Activated naive CD8-positive, alpha-beta T cell treated with anti-CD3 and anti-CD28 coated beads for 36 hours (primary cell): Measurements from ENCODE around the gene COL4A3. TPM values are rescaled to one million over a fixed set of nuclear protein-coding genes. Genes with fewer than 3 reads are reported as not detected.

ENCODE experiments used
- DNase-seq: peaks from one replicate; pipeline ENCODE4 v3.0.0; 2021
- H3K27ac Mint-ChIP-seq: one replicate; pipeline ENCODE4 v1.8.0; 2022; ENCODE audit warnings: mild to moderate bottlenecking, moderate library complexity, mixed read lengths
- H3K27me3 Mint-ChIP-seq: one replicate; pipeline ENCODE4 v1.8.0; 2022; ENCODE audit warnings: mild to moderate bottlenecking, mixed read lengths
- H3K36me3 Mint-ChIP-seq: one replicate; pipeline ENCODE4 v1.8.0; 2021; ENCODE audit warnings: mild to moderate bottlenecking, mixed read lengths
- H3K4me1 Mint-ChIP-seq: one replicate; pipeline ENCODE4 v1.8.0; 2021; ENCODE audit warnings: mixed read lengths
- H3K4me3 Mint-ChIP-seq: one replicate; pipeline ENCODE4 v1.8.0; 2022; ENCODE audit warnings: mild to moderate bottlenecking, moderate library complexity, mixed read lengths
- H3K9me3 Mint-ChIP-seq: one replicate; pipeline ENCODE4 v1.8.0; 2022; ENCODE audit warnings: mixed read lengths
- total RNA-seq, 2 experiments: library from RNA; stranded (reverse); gene quantifications; one replicate each; pipeline ENCODE4 v1.2.3, GENCODE V29; 2021

The COL4A3 gene
- total RNA-seq, 2 experiments from 2014 or later = not detected

DNA sequence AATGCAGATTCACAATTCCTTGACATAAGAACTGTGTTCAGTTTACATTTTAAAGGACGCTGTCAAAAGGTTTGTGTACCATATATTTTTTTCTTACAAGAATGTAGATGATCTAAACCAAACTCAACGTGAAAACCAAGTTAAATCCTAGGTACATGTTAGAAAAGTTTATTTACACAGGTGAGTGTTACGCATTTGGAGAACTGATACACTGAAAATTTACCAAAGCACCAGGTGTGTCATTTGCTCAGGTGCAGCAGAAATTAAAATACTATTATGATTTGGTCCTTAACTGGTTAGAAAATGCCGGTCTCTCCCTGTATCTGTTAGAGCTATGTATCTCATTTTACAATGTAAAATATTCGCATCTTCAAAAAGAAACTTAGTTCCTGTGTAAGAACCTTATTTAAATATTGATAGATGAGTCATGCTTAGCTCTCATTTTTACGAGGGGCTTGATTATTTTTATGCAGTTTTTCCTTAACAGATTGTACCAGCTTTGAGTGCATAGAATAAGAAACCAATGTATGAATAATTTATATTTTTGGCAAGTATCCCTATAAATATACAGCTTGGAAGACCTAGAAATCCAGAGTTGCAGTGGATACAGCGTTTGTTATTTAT is 185.7 kb downstream of the COL4A3 start:
- Mint-ChIP-seq H3K36me3 (peaks cover 11% of the 10 kb centered on the region), H3K27ac (no peak overlapping the region), H3K4me1 (peaks cover 15% of the 10 kb centered on the region), H3K4me3 (no peak overlapping the region), H3K27me3 (no peaks in the 10 kb centered on the region), H3K9me3 (no peaks in the 10 kb centered on the region)
- no peak for DNase-seq

DNA sequence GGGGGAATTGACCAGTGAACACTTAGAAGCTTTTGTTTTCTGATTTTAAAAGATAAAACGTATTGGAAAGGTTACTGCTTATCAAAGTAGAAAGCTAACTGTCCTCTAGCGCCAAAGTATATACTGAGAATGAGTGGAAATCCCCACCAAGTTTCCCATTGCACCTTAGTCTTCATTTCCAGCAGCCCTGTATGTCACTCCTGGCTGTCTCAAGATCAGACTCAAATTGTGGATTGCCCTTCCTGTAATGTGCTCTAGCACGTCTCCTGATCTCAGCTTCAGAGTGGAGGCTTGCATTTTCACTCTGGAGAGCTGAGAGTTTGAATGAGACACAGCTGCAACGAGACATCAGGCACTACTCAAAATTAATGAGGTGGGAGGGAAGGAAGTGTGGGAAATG is 187.2 kb downstream of the COL4A3 start:
- Mint-ChIP-seq H3K27ac (peak overlapping the region; percentile 69), H3K9me3 (no peaks in the 10 kb centered on the region), H3K27me3 (no peaks in the 10 kb centered on the region), H3K4me3 (peak overlapping the region; percentile 5), H3K36me3 (peaks cover 8% of the 10 kb centered on the region), H3K4me1 (peaks cover 15% of the 10 kb centered on the region)
- peak; percentile 6 for DNase-seq

DNA sequence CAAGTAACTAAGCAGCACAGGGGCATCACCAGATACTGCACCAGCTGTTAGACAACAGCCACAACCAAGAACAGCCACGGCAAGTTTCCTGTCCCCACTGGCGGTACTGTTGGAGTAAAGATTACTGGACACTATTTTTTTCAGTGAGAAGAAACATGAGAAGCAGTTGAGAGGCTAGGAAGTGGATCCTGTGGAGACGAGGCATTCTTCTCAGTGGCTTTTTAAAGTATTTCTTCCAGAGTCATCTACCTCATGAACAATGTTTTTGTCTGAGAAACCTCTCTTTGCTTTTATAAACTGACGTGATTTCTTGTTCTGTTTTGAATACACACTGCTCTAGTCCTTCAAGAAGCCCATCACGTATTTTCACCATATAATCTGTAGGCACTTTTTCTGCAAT is 195.9 kb downstream of the COL4A3 start:
- Mint-ChIP-seq H3K4me1 (no peaks in the 10 kb centered on the region), H3K27me3 (no peaks in the 10 kb centered on the region), H3K9me3 (no peaks in the 10 kb centered on the region), H3K36me3 (no peaks in the 10 kb centered on the region), H3K4me3 (no peak overlapping the region), H3K27ac (no peak overlapping the region)
- no peak for DNase-seq

DNA sequence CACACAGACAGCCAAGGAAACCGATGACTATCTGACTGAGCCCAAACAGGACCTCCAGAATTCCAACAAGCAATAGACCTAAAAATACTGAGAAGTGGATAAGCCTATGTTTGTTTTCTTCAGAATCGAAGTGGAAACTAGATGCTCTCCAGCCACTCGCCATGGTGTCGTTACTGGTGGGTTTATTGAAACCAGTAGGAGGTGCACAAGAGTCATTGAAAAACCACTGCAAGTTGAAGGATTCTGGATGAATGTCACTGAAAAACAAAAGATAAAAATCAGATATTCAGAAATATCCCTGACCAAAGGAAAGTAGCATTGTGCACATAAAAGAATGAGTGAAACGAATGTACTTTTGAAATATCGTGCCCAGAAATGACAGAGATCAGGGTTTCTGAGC is 199.3 kb downstream of the COL4A3 start:
- no peaks in the 10 kb centered on the region for H3K36me3 Mint-ChIP-seq
- H3K9me3 Mint-ChIP-seq = no peaks in the 10 kb centered on the region
- no peak for DNase-seq
- no peak overlapping the region for H3K4me3 Mint-ChIP-seq
- H3K27ac Mint-ChIP-seq = no peak overlapping the region
- peaks cover 5% of the 10 kb centered on the region for H3K4me1 Mint-ChIP-seq
- H3K27me3 Mint-ChIP-seq = no peaks in the 10 kb centered on the region

Other genes with a start within 250 kb of the COL4A3 start
- gene COL4A4, start 419 bp upstream of the COL4A3 start, total RNA-seq = not detected
- 10 to 100 TPM; 69.7 to 72.5 TPM for gene MFF, start 160.6 kb downstream of the COL4A3 start, total RNA-seq
- gene TM4SF20, start 214.7 kb downstream of the COL4A3 start, total RNA-seq = not detected
- not detected for gene SCYGR1, start 223.3 kb downstream of the COL4A3 start, total RNA-seq